Suprapubic skin (tissue), 3 donors: ENCODE results near the gene TEKTIP1.

ENCODE experiments used
- CTCF ChIP-seq, 2 donors: fragments of 200-600 bp in 1 of 2; fragments of 450-650 bp in 1 of 2; sonication (generic) in 1 of 2; IDR thresholded peaks; one replicate each; pipeline ENCODE4 v1.5.1; 2016 to 2019; ENCODE audit warnings: antibody characterized with exemption in 2 of 2, mild to moderate bottlenecking in 1 of 2, moderate library complexity in 1 of 2
- POLR2A ChIP-seq, 2 donors: fragments of 450-650 bp; IDR thresholded peaks; one replicate each; pipeline ENCODE4 v1.6.1; 2017; ENCODE audit warnings: antibody characterized with exemption in 2 of 2, mild to moderate bottlenecking in 2 of 2, moderate library complexity in 2 of 2

- no peak for TF ChIP-seq POLR2A (IDR thresholded peaks at IDR 0.05)
- no peak for TF ChIP-seq CTCF (IDR thresholded peaks at IDR 0.05)
These were observed 38.9 kb downstream of the TEKTIP1 start for GRCh38 chr19:3577723-3578344.
